Stimulated activated CD8-positive, alpha-beta memory T cell treated with anti-CD3 and anti-CD28 coated beads, Interleukin-12 subunit alpha, Interleukin-12 subunit beta, amount 100 ng/mL, for 1 hour (primary cell): ENCODE results near the gene SMG7.

Source experiments
- DNase-seq: peaks from one replicate; pipeline ENCODE4 v3.0.0-alpha.2; 2020; ENCODE audit warnings: low read depth

Gene SMG7

GRCh38 chr1:183515002-183515689 is 42.8 kb downstream of the SMG7 start:
- no peak for DNase-seq

DNA sequence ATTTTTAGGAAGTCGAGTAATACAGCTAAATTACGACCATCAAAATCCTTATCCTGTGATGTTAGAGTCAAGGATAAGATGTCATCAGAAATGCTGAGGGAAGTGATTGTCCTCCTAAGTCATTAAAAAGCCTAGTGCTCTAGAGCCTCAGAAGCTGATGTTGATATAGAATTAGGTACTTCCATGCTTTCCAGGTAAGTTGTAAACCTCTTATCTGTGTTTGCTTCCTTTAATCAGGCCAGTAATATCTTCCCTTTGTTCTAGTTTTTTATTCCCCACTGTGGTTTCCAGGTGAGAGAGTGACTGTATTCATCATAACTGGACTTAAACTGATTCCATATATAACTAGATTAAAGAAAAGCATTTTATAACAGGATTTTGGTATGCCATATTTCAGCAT is 44.4 kb downstream of the SMG7 start:
- no peak for DNase-seq

DNA sequence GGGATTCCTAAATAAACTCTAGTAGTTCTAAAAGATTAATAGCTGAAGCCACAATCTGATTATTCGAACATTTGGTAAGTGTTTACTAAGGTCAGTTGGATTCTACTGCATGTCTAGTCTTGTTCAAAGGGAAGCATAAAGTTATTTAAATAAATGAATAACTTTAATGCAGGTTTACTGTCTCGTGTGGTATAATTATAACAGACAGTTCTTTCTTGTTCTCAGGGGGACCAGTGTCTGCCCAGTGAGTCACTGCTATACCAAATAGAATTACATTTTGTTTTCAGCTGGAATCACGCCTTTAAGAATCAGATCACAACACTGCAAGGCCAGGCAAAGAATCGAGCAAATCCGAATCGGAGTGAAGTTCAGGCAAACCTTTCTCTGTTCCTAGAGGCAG is 45.1 kb downstream of the SMG7 start:
- DNase-seq = no peak

DNA sequence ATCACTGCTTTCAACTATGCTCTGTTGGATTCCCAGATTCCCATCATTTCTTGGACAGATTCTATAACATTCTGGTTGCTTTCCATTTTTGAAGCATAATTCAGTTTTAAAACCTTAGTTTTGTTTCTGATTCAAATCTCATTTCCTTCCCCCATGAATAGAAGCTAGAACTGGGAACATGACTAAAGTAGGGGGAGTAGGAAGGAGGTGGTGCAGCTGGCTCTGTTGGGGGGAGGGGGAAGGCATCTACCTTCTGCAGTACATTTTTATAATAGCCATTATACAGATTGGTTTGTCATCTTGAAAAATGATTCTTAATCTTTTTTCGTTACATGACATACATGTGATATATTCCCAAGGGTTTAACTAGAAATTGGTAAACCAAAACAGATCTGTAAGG is 48.1 kb downstream of the SMG7 start:
- DNase-seq = no peak

- no peak for DNase-seq
These were observed 49.8 kb downstream of the SMG7 start for GRCh38 chr1:183522104-183522503.

- DNase-seq = no peak
These were observed 56.3 kb downstream of the SMG7 start for GRCh38 chr1:183528577-183528976.

DNA sequence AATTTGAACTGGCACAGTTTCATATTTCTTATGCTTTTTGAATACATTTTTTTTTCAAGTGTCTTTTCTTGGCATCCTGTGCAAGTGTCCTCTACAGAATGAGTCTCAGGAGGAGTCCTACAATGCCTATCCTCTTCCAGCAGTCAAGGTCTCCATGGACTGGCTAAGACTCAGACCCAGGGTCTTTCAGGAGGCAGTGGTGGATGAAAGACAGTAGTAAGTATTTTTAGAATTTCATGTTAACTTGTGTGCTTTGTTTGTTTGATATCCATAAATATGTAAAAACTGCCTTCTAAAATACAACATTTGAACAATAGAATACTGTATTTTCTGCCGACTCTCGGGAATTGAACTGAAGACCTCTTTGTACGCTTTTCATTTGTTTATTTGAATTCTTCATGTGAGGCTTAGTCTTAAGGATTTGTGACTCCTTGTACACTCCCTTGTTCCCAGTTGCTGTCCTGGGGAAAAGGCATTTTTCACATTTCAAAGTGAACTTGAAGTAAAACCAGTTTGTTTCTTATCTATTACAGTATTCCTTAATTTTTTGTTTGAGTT is 61.4 kb downstream of the SMG7 start:
- DNase-seq = no peak

DNA sequence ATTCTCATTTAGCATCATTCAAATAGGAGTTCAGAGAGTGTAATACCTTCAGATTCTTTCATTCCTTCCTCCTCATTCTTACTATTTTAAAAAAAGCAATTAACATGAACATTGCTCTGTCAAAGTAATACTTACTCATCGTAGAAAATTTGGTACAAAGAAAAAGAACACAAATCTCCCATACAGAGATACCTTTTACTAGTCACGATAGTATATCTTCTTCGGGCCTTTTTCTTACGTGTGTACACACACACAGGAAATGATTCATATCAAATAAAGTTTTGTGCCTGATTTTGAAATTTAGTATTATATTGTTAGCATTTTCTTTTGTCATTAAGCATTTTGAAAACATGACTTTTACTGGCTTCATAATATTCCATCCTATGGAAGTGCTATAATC is 65.1 kb downstream of the SMG7 start:
- DNase-seq = no peak

- no peak for DNase-seq
These were observed 71.4 kb downstream of the SMG7 start for GRCh38 chr1:183543619-183544204.

GRCh38 chr1:183544598-183545297 is 72.4 kb downstream of the SMG7 start:
- DNase-seq = no peak

- no peak for DNase-seq
These were observed 74.1 kb downstream of the SMG7 start for GRCh38 chr1:183546427-183546826.

DNA sequence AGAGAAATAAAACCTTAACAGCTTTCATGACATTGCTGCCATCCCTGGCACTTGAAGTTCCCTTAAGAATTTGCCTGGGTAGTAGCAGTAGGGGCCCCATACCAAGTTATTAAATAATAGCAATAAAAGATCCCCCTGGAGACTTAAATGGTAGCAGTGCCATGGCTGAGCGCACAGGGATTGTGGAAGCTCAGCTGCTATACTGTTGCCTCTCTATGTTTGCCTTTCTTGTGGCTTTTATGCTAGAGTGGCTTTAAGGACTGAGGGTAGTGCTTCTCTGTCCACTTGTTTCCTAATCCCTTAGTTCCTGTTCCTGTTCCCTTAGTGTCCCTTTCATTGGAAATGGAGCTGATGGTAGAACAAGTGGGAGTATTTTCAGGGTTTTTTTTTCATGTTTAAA is 75.8 kb downstream of the SMG7 start:
- no peak for DNase-seq

DNA sequence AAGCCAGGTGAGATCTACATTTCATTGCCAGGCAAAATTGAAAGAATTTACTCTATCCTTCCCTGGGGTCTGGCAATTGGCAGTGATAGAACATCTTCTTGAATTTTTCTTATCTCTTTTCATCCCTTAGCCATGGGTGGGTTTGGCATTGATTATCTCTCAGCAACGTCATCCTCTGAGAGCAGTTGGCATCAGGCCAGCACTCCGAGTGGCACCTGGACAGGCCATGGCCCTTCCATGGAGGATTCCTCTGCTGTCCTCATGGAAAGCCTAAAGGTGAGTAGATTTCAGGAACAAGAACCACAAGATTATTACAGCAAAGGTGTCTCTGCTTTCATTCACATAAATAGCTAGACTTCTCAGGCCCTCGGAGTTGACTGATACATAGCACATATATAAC is 78.6 kb downstream of the SMG7 start:
- no peak for DNase-seq

DNA sequence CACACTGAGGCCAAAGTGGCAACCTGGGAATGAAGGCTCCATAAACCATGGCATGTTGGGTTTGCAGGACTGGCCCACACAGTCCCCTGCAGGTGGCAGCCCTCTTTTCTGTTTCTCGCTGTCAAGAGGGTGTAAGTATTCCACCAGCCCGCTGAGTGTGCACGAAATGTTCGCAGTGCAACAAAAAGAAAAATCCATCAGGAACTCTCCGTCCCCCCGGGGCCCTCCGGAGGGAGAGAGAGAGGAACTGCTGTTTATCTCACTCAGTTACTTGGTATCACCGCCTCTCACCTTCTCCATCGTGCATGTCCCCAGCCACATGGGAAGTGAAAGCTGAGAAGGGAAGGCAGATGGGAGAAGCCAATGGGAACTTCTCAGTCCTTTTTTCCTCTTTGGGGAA is 79.6 kb downstream of the SMG7 start:
- DNase-seq = no peak

DNA sequence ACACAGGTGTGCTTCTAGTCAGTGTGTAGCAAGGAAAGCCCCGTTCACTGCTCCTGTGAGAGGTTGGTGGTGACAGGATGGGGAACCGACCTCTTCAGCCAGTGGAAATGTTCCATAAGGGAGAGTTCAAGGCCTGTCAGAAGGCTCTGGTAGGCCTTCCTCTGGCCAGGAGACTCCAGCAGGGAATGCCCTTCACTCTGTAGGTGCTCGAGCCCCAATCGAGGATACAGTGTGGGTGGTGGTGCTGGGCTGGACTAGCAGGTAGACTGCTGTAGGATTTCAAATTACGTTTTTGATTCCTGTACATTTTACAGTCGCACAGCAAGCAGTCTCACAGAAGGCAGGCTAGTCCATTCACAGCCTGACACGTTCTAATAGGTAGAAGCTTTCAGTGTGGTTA is 80.1 kb downstream of the SMG7 start:
- DNase-seq = no peak

DNA sequence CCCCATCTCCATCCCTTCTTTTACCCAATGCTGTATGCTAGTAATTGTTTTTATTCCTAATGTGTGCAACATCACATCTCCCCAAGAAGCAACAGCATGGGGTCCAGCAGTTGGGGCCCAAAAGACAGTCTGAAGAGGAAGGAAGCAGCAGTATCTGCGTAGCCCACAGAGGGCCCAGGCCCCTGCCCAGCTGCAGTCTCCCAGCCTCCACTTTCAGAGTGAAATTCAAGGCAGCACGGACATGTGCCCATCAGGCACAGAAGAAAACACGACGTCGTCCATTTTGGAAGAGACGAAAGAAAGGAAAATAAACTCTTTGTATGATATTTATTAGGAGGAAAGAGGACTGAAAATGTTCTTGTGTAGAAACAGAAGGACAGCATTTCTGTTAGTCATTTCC is 80.6 kb downstream of the SMG7 start:
- DNase-seq = no peak

- no peak for DNase-seq
These were observed 81.0 kb downstream of the SMG7 start for GRCh38 chr1:183553331-183553730.

DNA sequence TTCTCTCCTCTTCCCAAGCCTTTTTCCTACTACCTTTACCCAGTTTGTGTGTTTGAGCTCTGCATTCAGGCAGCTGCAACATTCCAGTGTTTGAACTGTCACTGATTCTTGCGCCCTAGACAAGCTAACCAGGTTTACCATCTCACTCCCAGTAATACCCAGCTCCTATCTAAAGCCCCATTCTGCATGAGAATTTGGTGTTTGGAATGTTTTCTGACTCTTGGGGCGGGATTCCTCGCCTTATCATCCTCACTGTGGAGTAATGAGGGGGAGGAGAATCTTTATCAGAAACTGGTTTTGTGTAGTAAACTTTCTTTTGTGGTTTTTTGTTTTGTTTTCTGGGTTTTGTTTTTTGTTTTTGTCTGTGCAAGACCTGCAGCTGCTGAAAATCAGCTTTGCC is 81.5 kb downstream of the SMG7 start:
- DNase-seq = no peak

DNA sequence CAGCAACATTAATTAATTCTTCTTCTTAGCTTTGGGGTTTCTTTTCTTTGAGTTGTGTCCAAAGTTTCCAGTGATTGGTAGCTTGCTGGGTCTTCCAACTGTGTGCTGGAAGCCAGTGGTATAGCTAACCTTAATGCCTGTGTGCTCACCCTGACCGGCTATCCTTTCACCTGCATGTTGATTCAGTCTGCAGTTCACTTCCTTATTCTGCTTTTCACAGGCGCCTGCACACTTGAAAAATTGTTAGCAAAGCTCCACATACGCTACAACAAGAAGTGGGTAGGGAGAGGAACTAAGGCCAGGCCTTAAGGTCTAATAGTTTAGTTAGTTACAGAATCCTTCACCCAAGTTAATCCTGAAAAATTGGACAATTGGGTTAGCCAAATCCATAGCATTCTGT is 82.3 kb downstream of the SMG7 start:
- no peak for DNase-seq

GRCh38 chr1:183559061-183559460 is 86.8 kb downstream of the SMG7 start:
- no peak for DNase-seq

DNA sequence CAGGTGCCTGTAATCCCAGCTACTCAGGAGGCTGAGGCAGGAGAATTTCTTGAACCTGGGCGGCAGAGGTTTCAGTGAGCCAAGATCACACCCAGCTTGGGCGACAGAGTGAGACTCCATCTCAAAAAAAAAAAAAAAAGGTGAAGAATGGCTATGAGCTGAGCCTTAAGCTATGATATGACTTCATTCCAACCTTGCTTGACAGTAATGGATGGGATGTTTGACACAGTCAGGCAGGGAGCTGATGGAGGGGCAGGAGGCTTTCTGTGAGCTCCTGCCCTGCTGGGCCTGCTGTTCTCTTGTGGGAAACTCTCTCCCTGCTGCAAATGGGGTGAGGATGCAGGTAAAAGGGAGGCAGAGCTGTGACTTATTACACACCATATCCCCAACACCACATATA is 90.4 kb downstream of the SMG7 start:
- DNase-seq = no peak

DNA sequence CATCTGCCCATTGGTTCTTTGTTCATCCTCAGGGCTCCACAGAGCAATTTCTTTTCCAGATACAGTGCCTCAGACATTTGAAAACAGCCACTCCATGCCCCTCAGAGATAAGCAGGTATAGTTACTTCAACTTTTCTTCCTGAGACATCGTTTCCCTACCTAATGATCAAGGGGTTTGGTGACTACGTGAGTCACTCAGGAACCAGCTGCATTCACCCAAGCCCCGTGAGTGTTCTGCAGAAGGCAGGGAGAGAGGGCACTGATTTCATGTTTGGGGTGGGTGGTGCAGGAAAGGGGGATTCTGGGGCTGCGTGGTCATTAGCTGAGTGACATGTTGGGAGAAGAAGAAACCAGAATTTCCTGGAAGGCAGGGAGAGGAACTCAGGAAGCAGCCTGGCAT is 93.0 kb downstream of the SMG7 start:
- no peak for DNase-seq

GRCh38 chr1:183566026-183566425 is 93.7 kb downstream of the SMG7 start:
- DNase-seq = no peak
